Memory B cell (primary cell): ENCODE data around the gene LMAN2.
A peak's percentile ranks its signal among the peaks of the same experiment; 100 is the strongest.
"Not testable (repeated sequence)": the region's sequence is repeated elsewhere in the genome, so short reads cannot be mapped to it uniquely, and the experiment has no call there.

Experiments used
- ATAC-seq: fragments of 150-1000 bp; cut with Tn5 transposase; 2 replicates; pipeline ENCODE4 v1.10.0; 2021; ENCODE audit warnings: low read depth, mild to moderate bottlenecking, moderate library complexity
- DNase-seq, 2 donors: peaks; one replicate each; pipeline ENCODE4 v3.0.0; 2022; ENCODE audit warnings: low spot score in 2 of 2
- H3K27ac Mint-ChIP-seq: one replicate; pipeline ENCODE4 v1.8.0; 2022; ENCODE audit warnings: mild to moderate bottlenecking, moderate library complexity, mixed read lengths
- H3K27me3 Mint-ChIP-seq: one replicate; pipeline ENCODE4 v1.8.0; 2022; ENCODE audit warnings: mixed read lengths
- H3K36me3 Mint-ChIP-seq: one replicate; pipeline ENCODE4 v1.8.0; 2022; ENCODE audit warnings: mild to moderate bottlenecking, mixed read lengths
- H3K4me1 Mint-ChIP-seq: one replicate; pipeline ENCODE4 v1.8.0; 2022; ENCODE audit warnings: mixed read lengths
- H3K4me3 Mint-ChIP-seq: one replicate; pipeline ENCODE4 v1.8.0; 2022; ENCODE audit warnings: mild to moderate bottlenecking, moderate library complexity, mixed read lengths
- H3K9me3 Mint-ChIP-seq: one replicate; pipeline ENCODE4 v1.8.0; 2022; ENCODE audit warnings: mixed read lengths

LMAN2 gene

DNA sequence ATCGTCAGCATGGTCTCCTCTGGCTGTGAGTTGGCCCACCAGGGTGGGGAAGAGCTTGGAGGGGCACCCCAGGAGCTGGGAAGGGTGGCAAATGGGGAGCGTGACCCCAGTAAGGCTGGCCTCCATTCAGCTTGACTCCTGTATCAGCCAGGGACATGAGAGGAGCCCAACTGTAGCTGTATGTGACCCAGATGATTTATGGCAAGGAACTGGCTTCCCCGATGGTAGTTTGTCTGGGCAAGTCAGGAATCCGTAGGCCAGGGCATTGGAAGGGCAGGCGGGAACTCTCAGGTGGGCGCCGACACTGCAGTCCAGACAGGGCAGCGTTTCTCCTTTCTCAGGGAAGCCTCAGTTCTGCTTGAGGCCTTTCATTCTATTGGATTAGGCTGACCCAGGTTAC lies 35.1 kb upstream of the LMAN2 start:
- DNase-seq (no peak), ATAC-seq (no peak)
- H3K27ac Mint-ChIP-seq, result no peak overlapping the region
- peaks cover 9% of the 10 kb centered on the region for H3K27me3 Mint-ChIP-seq
- no peaks in the 10 kb centered on the region for H3K9me3 Mint-ChIP-seq
- H3K4me1 Mint-ChIP-seq, result peaks cover 29% of the 10 kb centered on the region
- H3K36me3 Mint-ChIP-seq, result no peaks in the 10 kb centered on the region
- H3K4me3 Mint-ChIP-seq, result no peak overlapping the region

DNA sequence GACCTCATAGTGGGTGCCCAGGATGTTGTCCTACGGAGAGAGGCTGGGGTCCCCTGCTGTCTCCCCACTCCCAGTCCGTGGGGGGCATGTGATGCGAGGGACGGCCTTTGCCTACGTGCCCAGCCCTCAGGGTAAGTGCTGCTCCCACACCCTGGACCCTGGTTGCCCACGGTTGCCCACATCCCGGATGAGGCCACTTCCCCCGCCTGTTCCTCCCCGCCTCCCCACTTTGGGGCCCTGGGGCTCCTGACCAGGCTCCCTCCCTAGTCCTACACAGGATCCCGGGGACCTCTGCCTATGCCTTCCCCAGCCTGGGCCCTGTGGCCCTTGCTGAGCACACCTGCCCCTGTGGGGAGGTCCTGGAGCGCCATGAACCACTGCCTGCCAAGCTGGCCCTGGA lies 34.3 kb upstream of the LMAN2 start:
- no peak overlapping the region for H3K27ac Mint-ChIP-seq
- peaks cover 29% of the 10 kb centered on the region for H3K4me1 Mint-ChIP-seq
- no peaks in the 10 kb centered on the region for H3K36me3 Mint-ChIP-seq
- H3K9me3 Mint-ChIP-seq, result no peaks in the 10 kb centered on the region
- ATAC-seq (no peak), DNase-seq (no peak)
- peaks cover 9% of the 10 kb centered on the region for H3K27me3 Mint-ChIP-seq
- no peak overlapping the region for H3K4me3 Mint-ChIP-seq

DNA sequence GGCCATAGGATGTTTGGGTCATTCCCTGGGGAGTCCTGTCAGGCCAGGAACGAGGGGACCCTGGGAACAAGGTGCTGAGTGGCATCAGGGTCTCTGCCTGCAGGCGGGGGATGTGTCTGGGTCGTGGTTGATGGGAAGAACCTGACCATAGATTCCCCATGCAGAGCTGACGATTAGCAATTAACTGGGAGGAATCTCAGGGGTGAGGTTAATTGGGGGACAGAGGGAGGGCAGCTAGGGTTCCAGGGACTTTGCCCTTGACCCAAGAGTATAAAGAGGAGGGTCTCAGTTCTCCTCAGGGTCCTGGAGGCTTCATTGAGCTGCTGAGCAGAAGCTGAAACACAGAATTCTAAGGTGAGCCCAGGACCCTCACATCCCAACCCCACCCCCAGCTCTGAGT lies 32.7 kb upstream of the LMAN2 start, which contains the start of gene SLC34A1:
TSS of gene SLC34A1 (plus strand) at position 301 of the 400 bp plus-strand sequence. CDS start 1,308 bp downstream, outside the sequence.
- Mint-ChIP-seq H3K27ac (no peak within 1 kb of the TSS), H3K4me3 (no peak within 1 kb of the TSS), H3K9me3 (no peaks in the 10 kb centered on the region), H3K4me1 (peaks cover 23% of the 10 kb centered on the region), H3K27me3 (peaks cover 9% of the 10 kb centered on the region), H3K36me3 (no peaks in the 10 kb centered on the region)
- ATAC-seq, result no peak
- no peak for DNase-seq

DNA sequence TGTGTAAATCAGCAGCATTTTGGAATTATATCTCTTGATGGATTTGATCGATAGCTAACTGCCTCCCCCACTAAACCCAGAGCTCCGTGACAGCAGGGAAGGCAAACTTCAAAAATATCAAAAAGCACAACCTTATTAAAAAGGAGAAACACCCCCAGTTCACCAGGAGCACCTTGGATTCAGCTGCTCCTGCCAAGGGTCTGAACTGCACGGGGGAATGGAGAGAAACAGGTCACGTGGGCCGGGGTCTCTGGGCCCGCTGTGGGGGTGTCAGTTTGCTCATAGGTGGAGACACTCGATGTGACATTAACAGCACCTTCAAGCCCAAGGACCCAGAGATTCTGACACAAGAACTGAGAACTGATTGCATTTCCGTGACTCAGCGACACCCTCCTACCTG lies 31.7 kb upstream of the LMAN2 start:
- H3K27me3 Mint-ChIP-seq, result peaks cover 9% of the 10 kb centered on the region
- no peak overlapping the region for H3K4me3 Mint-ChIP-seq

DNA sequence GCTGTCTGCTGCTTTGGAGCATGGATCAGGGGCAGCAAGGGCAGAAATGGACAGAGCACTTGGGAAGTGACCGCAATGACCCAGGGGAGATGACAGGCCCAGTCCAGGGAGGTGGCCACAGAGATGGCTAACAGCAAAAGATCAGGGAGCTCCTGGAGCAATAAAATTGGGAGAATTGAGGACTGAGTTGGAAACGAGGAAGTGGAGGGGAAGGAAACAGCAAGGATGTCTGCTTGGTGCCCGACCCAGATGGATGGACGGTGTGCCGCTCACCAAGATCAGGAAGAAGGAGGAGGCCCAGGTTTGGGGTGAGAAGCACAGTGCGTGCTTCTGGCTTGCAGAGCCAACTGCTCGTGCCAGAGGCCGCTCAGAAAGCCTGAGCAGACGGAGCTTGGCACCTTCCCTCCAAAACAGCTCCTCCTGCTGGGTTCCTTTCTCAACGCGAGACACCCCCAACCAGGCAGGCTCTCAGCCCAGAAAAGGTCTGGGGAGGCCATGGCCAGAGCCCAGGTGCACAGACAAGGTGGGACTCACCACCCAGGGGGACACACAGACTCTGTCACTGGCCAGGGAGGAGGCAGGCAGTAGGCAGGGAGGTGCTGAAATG lies 31.1 kb upstream of the LMAN2 start:
- Mint-ChIP-seq H3K27ac (no peak overlapping the region), H3K4me3 (no peak overlapping the region)

More for the DNA sequence above, 31.7 kb upstream of the LMAN2 start:
- no peaks in the 10 kb centered on the region for H3K9me3 Mint-ChIP-seq
- H3K36me3 Mint-ChIP-seq, result no peaks in the 10 kb centered on the region
- H3K27ac Mint-ChIP-seq, result no peak overlapping the region
- no peak for DNase-seq
- no peak for ATAC-seq
- peaks cover 14% of the 10 kb centered on the region for H3K4me1 Mint-ChIP-seq

DNA sequence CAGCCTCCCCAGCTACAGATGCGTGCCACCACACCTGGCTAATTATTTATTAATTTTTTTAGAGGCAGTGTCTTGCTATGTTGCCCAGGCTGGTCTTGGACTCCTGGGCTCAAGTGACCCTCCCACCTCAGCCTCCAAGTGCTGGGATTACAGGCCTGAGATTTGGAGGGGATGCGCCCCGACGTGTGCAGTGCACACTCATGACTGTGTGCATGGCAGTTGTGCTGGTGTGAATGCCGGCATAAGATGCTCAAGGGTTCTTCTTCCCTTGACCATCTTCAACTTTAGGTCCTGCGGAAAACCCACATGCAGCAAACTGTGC lies 29.3 kb upstream of the LMAN2 start:
- DNase-seq, result no peak
- no peak for ATAC-seq
- no peaks in the 10 kb centered on the region for H3K36me3 Mint-ChIP-seq
- H3K27me3 Mint-ChIP-seq, result peaks cover 9% of the 10 kb centered on the region
- no peaks in the 10 kb centered on the region for H3K9me3 Mint-ChIP-seq
- peaks cover 7% of the 10 kb centered on the region for H3K4me1 Mint-ChIP-seq
- no peak overlapping the region for H3K27ac Mint-ChIP-seq
- no peak overlapping the region for H3K4me3 Mint-ChIP-seq

More for the DNA sequence above, 31.1 kb upstream of the LMAN2 start:
- Mint-ChIP-seq H3K27me3 (peaks cover 9% of the 10 kb centered on the region), H3K9me3 (no peaks in the 10 kb centered on the region), H3K36me3 (no peaks in the 10 kb centered on the region), H3K4me1 (peaks cover 10% of the 10 kb centered on the region)
- ATAC-seq (peak; percentile 37), DNase-seq (no peak)

DNA sequence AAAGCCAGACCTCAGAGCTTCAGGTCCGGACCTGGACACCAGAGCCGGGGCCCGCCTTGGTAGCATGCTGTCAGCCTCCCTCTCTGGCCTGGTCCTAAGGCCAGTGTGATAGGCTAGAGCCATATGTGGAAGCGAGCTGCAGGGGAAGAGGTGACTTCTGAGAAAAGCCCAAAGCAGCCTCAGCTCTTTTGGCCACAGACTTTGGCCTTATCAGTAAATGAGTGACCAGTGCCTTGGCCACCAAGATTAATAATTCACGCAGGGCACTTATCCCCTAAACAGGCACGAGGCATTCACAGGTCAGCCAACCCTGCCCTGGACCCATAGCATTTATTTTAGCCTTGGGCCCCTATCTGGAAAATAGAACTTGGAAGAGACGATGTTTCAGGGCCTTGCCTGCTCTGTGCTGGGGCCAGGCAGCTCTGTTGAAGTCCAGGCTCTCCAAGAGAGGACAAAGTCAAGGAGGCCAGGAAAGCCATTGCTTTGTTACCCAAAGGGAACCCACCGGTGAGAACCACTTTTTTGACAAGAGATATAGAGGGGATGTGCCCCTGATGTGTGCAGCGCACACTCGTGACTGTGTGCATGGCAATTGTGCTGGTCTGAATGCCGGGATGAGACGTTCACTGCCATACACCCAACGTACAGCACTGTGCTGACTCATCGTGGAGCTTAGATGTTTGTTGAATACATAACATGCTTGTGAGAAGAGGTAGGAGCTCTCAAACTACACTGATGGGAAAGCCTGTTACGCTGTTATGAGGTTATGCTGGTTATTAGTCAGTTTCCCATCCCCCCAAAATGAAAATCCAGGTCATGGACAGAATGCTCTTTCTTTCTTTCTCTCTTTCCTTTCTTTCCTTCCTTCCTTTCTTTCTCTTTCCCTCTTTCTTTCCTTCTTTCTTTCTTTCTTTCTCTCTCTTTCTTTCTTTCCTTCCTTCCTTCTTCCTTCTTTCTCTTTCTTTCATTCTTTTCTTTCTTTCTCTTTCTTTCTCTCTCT lies 27.7 kb upstream of the LMAN2 start:
- H3K4me3 Mint-ChIP-seq, result no peak overlapping the region
- no peaks in the 10 kb centered on the region for H3K9me3 Mint-ChIP-seq
- peaks cover 4% of the 10 kb centered on the region for H3K27me3 Mint-ChIP-seq
- H3K4me1 Mint-ChIP-seq, result peaks cover 10% of the 10 kb centered on the region
- H3K27ac Mint-ChIP-seq, result no peak overlapping the region
- ATAC-seq, result no peak
- no peaks in the 10 kb centered on the region for H3K36me3 Mint-ChIP-seq
- no peak for DNase-seq

DNA sequence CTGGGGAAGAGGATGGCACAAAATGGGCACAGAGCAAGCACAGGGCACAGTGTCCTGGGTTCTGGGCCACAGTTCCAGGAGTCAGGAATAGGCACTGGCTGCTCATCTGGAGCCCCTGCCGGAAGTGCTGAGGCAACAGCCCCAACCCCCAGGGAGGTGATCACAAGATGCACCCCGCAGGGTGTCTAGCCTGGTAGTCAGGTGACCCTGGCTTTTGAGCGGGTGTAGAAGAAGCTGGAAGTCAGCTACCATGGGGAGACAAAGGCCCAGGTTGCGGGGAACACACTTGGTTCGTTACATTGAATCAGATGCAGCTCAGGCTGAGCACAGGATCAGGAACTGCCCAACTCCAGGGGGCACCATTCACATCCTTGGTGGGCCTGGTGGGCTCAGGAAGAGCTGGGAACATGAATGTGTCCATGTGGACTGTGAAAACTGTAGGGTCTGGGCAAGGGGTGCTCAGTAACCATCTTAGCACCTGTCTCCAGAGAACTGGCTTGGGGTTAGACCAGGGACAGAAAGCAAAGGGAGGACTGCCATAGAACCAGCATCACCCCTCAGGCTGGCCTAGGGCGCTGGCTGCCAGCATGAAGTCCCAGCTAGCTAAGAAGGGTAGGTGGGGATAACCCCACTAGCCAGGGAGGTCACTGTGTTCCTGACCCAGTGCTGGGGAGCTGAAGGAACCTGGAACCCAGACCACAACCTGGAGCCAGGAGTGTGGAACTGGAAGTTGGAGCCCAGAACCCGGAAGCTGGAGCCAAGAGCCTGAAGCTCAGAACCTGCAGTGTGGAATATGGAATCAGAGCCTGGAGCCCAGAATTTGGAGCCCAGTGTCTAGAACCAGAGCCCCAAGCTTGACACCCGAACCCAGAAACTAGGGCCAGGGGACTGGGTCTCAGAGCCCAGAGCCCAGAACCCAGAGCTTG lies 26.6 kb upstream of the LMAN2 start:
- DNase-seq, result no peak
- ATAC-seq, result no peak
- H3K27me3 Mint-ChIP-seq, result peaks cover 2% of the 10 kb centered on the region
- no peak overlapping the region for H3K4me3 Mint-ChIP-seq
- H3K9me3 Mint-ChIP-seq, result no peaks in the 10 kb centered on the region
- no peak overlapping the region for H3K27ac Mint-ChIP-seq
- no peaks in the 10 kb centered on the region for H3K36me3 Mint-ChIP-seq
- peaks cover 10% of the 10 kb centered on the region for H3K4me1 Mint-ChIP-seq

DNA sequence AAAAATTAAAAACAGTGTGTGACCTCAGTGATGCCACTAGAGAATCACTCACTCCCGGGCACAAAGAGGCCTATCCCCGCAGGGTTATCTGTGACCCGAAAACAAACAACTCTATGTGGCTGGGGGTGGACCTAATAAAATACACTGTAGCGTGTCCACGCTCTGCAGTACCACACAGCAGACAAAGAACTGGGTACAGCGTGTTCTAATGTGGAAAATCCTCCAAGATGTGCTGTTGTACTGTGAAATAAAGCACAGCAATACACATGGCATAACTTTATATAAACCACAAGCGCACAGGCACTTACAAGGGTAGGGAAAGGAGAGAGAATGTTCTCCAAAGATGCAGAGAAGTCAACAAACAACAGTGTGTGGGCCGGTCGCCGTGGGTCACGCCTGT lies 24.6 kb upstream of the LMAN2 start:
- Mint-ChIP-seq H3K36me3 (peaks cover 2% of the 10 kb centered on the region), H3K27me3 (no peaks in the 10 kb centered on the region), H3K4me1 (peaks cover 26% of the 10 kb centered on the region), H3K9me3 (no peaks in the 10 kb centered on the region), H3K27ac (no peak overlapping the region), H3K4me3 (no peak overlapping the region)
- no peak for ATAC-seq
- DNase-seq, result no peak

DNA sequence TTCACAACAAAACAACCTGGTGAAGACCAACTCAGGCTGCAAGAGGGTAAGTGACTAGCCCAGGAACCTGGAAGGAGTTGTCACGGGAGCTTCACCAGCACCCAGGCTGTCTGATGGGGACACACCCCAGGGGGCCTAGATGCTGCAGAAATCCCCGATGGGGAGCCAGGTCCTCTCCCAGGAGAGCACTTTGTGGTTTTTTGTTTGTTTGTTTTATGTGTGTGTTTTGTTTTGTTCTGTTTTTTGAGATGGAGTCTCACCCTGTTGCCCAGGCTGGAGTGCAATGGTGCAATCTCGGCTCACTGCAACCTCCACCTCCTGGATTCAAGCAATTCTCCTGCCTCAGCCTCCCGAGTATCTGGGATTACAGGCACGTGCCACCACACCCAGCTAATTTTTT lies 24.0 kb upstream of the LMAN2 start:
- peaks cover 26% of the 10 kb centered on the region for H3K4me1 Mint-ChIP-seq
- not testable (repeated sequence) for H3K36me3 Mint-ChIP-seq

DNA sequence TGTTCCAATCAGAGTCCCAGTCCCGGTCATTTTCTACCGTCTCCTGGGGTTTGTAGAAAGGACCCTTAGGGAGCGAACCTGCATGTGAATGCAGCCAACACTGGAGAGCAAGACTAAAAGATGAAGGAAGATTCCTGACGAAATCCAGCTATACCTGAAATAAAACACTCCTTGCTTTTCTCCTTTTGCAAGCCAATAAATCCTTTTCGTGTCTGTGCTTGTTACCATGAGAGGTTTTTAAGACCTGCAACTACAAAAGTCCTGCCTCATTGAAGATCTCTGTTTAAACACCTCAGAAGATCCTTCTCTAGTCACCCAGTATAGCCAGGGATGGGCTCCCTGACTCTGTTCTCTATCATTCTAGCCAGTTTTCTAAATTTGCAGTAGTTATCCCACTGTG lies 22.7 kb upstream of the LMAN2 start:
- no peaks in the 10 kb centered on the region for H3K9me3 Mint-ChIP-seq
- DNase-seq (no peak), ATAC-seq (no peak)
- H3K27me3 Mint-ChIP-seq, result no peaks in the 10 kb centered on the region
- H3K27ac Mint-ChIP-seq, result no peak overlapping the region
- peaks cover 4% of the 10 kb centered on the region for H3K36me3 Mint-ChIP-seq
- peaks cover 23% of the 10 kb centered on the region for H3K4me1 Mint-ChIP-seq
- H3K4me3 Mint-ChIP-seq, result no peak overlapping the region

More for the DNA sequence above, 24.0 kb upstream of the LMAN2 start:
- not testable (repeated sequence) for DNase-seq, H3K27ac Mint-ChIP-seq, H3K4me3 Mint-ChIP-seq, H3K27me3 Mint-ChIP-seq, H3K9me3 Mint-ChIP-seq
- peak; percentile 36 for ATAC-seq

DNA sequence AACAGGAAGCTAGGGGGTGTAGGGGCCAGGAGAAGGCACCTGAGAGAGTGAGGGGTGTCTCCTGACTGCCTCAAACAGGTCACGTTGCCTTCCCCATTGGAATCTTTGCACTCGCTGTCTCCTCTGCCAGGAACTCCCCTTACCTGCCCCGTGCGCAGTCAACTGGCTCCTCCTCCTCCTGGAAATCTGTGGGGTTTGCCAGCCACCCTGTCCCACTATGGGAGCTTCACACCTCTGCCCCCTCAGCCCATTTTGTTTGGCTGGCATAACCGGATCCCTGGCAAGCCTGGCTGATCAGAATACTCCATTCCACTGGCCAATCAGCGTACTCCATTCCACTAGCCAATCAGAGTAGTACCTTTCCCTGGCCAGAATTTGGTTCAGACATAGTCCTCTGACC lies 22.3 kb upstream of the LMAN2 start:
- ATAC-seq (no peak), DNase-seq (no peak)
- Mint-ChIP-seq H3K9me3 (no peaks in the 10 kb centered on the region), H3K27me3 (no peaks in the 10 kb centered on the region), H3K4me3 (no peak overlapping the region), H3K36me3 (peaks cover 8% of the 10 kb centered on the region), H3K4me1 (peaks cover 26% of the 10 kb centered on the region), H3K27ac (no peak overlapping the region)

DNA sequence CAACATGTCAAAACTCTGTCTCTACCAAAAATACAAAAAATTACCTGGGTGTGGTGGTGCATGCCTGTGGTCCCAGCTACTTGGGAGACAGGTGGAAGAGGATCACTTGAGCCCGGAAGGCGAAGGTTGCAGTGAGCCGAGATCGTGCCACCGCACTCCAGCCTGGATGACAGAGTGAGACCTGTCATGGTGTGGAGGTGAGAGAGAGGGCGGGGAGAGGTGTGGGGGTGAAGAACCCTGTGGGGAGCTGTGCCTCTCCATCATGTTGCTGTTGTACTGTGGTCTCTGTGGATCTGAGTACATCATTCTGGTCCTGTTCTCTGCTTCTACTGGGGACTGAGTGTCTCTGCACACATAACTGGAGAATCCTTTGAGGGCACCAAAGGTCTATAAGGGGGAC lies 21.4 kb upstream of the LMAN2 start:
- no peak for DNase-seq
- ATAC-seq, result no peak
- peaks cover 15% of the 10 kb centered on the region for H3K36me3 Mint-ChIP-seq
- H3K27me3 Mint-ChIP-seq, result no peaks in the 10 kb centered on the region
- peaks cover 32% of the 10 kb centered on the region for H3K4me1 Mint-ChIP-seq
- peak overlapping the region; percentile 38 for H3K27ac Mint-ChIP-seq
- H3K9me3 Mint-ChIP-seq, result no peaks in the 10 kb centered on the region
- no peak overlapping the region for H3K4me3 Mint-ChIP-seq
